LNCAP (cell line): ENCODE data around the gene ZBTB16.

Experiments used
- TF ChIP-seq, protein P1 (sequence below): fragments of 450-650 bp; IDR thresholded peaks from 2 replicates; pipeline ENCODE4 v1.5.1; 2017; ENCODE audit warnings: mild to moderate bottlenecking

Gene ZBTB16

DNA sequence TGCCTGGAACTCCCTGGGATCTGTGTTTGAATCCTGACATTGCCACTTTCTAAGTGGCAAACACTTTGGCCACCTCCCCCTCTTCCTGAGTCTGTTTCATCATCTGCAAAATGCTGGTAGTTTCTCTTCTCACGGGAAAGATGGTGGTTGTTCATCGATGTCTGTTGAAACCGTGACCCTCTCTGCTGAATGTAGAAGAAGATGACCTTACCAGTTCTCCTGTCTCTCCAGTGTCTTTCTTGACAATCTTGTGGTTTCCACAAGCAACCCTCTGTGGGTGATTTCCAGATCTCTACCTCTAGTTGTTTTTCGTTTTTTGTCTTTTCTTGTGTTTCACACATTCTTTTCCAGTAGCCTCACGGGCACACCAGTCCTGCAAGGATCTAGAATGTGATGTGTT, 27.5 kb downstream of the ZBTB16 start:
- TF ChIP-seq, protein P1, sequence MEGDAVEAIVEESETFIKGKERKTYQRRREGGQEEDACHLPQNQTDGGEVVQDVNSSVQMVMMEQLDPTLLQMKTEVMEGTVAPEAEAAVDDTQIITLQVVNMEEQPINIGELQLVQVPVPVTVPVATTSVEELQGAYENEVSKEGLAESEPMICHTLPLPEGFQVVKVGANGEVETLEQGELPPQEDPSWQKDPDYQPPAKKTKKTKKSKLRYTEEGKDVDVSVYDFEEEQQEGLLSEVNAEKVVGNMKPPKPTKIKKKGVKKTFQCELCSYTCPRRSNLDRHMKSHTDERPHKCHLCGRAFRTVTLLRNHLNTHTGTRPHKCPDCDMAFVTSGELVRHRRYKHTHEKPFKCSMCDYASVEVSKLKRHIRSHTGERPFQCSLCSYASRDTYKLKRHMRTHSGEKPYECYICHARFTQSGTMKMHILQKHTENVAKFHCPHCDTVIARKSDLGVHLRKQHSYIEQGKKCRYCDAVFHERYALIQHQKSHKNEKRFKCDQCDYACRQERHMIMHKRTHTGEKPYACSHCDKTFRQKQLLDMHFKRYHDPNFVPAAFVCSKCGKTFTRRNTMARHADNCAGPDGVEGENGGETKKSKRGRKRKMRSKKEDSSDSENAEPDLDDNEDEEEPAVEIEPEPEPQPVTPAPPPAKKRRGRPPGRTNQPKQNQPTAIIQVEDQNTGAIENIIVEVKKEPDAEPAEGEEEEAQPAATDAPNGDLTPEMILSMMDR: no peak

DNA sequence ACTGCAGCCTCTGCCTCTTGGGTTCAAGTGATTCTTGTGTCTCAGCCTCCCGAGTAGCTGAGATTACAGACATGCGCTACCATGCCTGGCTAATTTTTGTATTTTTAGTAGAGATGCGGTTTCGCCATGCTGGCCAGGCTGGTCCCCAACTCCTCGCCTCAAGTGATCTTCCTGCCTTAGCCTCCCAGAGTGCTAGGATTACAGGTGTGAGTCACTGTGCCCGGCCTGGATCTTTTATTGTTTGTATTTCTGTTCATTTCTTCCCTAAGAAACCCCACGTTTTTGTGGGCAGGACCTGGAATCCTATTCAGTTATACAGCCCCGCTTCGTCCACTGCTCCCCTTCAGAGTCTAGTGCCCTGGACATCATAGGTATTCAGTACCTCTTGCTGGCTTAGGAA, 28.7 kb downstream of the ZBTB16 start:
- TF ChIP-seq, protein P1: no peak

DNA sequence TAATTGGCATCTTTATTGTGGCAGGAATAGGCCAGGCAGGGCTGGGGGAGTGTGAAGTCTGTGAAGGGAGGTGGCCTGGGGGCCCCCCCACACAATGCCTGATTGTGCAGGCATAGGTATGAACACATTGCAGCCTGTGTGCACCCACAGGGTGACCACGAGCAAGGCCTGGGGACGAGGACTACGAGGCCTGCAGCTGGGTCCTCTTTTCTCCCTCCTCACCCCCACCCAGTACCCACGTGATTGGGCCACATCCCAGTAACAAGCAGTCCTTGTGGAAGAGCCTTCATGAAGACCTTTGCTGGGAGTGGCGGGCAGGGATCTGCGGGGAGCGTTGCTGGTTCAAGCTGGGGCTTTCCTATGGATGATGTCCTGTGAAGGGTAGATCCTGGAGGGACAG, 29.3 kb downstream of the ZBTB16 start:
- TF ChIP-seq, protein P1: no peak

DNA sequence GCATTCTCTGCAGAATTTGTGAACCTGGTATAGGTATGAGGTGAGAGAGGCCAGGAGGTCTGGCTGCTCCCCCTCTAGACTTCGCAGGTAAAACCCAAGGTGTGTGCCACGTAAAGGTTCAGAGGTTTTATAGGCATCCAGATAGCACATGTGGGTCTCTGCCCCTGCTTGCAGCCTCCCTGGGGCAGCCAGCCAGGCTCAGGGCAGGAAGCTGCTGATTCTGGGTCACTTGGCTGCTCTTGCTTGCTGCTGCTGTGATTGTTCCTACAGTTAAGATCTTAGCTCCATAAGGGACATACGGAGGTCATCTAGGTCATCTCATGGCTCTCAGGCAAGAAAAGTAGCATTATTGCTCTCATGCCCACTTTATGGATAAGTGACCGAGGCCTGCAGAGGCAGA, 30.2 kb downstream of the ZBTB16 start:
- TF ChIP-seq, protein P1: no peak

DNA sequence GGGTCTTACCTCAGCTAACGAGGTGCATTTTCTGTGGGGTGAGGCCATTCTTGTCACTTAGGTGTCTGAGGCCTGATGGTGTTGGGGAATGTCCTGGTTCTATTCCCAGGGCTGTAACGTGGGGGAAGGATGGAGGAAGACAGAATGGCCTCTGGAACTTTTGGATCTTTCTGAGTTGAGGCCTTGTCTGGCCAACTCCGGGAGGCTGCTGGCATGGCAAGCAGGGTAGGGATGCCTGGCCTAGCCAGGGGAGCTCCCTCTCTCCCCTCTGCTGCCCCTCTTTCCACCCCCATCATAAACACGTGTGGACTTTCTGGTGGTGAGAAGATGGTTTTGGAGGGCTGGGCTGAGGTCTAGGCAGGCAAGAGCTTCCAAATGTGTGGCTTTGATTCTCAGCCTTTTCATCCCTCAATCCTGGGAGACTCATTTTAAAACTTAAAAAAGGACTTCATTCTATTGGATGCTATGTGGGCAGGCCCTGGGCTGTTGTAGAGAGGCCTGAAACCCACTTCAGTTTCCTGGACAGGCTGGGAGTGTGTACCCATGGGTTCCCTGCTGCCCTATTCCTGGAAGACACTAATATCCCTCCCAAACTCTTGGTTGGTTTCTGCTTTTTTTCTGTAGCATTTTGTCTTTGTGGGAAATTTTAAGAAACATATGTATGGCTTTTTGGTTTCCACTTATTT, 30.9 kb downstream of the ZBTB16 start:
- TF ChIP-seq, protein P1: no peak

DNA sequence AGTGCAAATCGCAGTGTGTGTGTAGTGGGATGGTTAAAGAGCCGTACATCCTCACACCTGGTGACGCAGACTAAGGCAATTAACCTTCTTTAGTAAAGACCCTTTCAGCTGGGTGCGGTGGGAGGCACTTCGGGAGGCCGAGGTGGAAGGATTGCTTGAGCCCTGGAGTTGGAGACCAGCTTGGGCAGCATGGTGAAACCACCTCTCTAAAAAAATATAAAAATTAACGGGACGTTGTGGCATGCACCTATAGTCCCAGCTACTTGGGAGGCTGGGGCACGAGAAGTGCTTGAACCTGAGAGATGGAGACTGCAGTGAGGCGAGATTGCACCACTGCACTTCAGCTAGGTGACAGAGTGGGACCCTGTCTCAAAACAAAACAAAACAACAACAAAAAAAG, 31.5 kb downstream of the ZBTB16 start:
- TF ChIP-seq, protein P1: no peak

DNA sequence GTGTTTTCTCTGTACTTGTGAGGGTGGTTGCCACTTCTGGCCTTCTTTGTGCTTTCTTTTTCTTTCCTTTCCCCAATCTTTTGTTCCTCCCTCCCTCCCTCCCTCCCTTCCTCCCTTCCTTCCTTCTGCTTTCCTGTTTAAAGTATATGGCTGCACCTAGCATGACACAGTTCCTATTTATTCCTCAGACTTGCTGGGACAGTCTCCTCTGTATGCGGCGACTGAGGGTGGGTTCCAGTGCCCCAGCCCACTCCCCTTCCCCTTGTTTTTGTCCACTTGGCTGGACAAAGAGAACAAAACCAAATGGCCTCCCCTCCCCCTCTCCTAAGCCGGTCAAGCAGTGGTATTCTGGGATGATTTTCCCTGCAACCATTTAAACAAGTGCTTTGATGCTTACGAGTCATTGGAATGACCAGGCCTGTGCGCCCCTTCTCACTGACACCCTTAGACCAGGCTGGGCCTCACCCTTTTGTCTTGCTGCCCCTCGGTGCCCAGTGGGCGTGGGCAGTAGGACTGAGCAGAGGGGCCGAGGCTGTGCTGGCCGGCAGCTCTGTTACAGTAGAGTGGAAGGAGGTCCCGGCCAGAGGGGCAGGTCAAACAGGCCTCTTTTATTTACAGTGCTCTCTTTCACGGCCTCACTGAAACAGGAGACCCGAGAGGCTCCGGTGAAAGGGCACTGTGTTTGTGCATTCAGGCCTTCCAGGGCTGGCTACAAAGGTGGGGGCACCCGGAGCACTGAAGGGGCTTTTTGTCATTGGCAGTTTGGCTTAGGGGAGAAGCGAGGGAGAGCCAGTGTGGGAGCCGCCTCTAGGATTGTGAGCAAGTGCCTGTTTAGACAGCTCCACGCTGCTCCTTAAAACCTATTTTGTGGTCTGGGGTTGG, 32.2 kb downstream of the ZBTB16 start:
- TF ChIP-seq, protein P1: no peak
